LNCAP (cell line): ENCODE measurements around the gene AFG3L2.

ENCODE experiments used
- CTCF ChIP-seq: fragments of 450-650 bp; IDR thresholded peaks from 2 replicates; pipeline ENCODE4 v1.5.1; 2017; ENCODE audit warnings: mild to moderate bottlenecking

Gene AFG3L2

GRCh38 chr18:12308386-12309100, 68.5 kb downstream of the AFG3L2 start:
- TF ChIP-seq CTCF, result no peak

GRCh38 chr18:12307701-12308385, 69.2 kb downstream of the AFG3L2 start, which contains the start of gene TUBB6:
Gene TUBB6, plus strand, starts transcription at chr18:12308241. Its CDS starts 52 bp downstream, at chr18:12308293.
- TF ChIP-seq CTCF, result no peak

- TF ChIP-seq CTCF, result no peak
These were observed 70.0 kb downstream of the AFG3L2 start for GRCh38 chr18:12306752-12307700.

GRCh38 chr18:12305930-12306629, 70.9 kb downstream of the AFG3L2 start:
- TF ChIP-seq CTCF, result no peak

GRCh38 chr18:12305211-12305610, 71.8 kb downstream of the AFG3L2 start:
- TF ChIP-seq CTCF, result no peak

- no peak for TF ChIP-seq CTCF
These were observed 72.4 kb downstream of the AFG3L2 start for GRCh38 chr18:12304351-12305210.
